KMS-11 (cell line): Measurements from ENCODE around the gene PPP4C.

Experiments used
- H2AFZ ChIP-seq: fragments of 200-600 bp; sonication (generic); 2 replicates; pipeline ENCODE4 v1.6.1; 2016; ENCODE audit warnings: antibody characterized with exemption, mixed run types, low read depth
- H3K27ac ChIP-seq: fragments of 200-600 bp; sonication (generic); 2 replicates; pipeline ENCODE4 v1.6.1; 2016; ENCODE audit warnings: mild to moderate bottlenecking, mixed run types
- H3K27me3 ChIP-seq: fragments of 200-600 bp; sonication (generic); 2 replicates; pipeline ENCODE4 v1.6.1; 2017; ENCODE audit warnings: mild to moderate bottlenecking, low read depth, mixed run types, moderate library complexity; ENCODE audit not compliant: insufficient read depth
- H3K36me3 ChIP-seq: fragments of 200-600 bp; sonication (generic); 2 replicates; pipeline ENCODE4 v1.6.1; 2017; ENCODE audit warnings: mild to moderate bottlenecking, mixed run types; ENCODE audit not compliant: insufficient read depth
- H3K4me1 ChIP-seq: fragments of 200-600 bp; sonication (generic); 2 replicates; pipeline ENCODE4 v1.6.1; 2016; ENCODE audit warnings: mild to moderate bottlenecking, low read depth, mixed run types; ENCODE audit not compliant: poor library complexity, severe bottlenecking
- H3K4me2 ChIP-seq: fragments of 200-600 bp; sonication (generic); 2 replicates; pipeline ENCODE4 v1.7.0; 2016; ENCODE audit warnings: mild to moderate bottlenecking, mixed run types
- H3K4me3 ChIP-seq: fragments of 200-600 bp; sonication (generic); IDR thresholded peaks from 2 replicates; pipeline ENCODE4 v1.6.1; 2017; ENCODE audit warnings: low read depth, low read length, mixed read lengths; ENCODE audit not compliant: insufficient read depth
- H3K79me2 ChIP-seq: fragments of 200-600 bp; sonication (generic); 2 replicates; pipeline ENCODE4 v1.6.1; 2016; ENCODE audit warnings: low read depth, mixed run types; ENCODE audit not compliant: insufficient read depth
- H3K9ac ChIP-seq: fragments of 200-600 bp; sonication (generic); 2 replicates; pipeline ENCODE4 v1.6.1; 2016; ENCODE audit warnings: mild to moderate bottlenecking, mixed run types
- H4K20me1 ChIP-seq: fragments of 200-600 bp; sonication (generic); 2 replicates; pipeline ENCODE4 v1.6.1; 2016; ENCODE audit warnings: mild to moderate bottlenecking, mixed run types; ENCODE audit not compliant: insufficient read depth
- TF ChIP-seq, protein P1 (sequence below): fragments of 200-600 bp; sonication (generic); conservative IDR thresholded peaks from 2 replicates; pipeline ENCODE4 v1.6.1; 2017; ENCODE audit warnings: low read depth, mild to moderate bottlenecking, antibody characterized with exemption, low read length, moderate library complexity, mixed read lengths

PPP4C gene

DNA sequence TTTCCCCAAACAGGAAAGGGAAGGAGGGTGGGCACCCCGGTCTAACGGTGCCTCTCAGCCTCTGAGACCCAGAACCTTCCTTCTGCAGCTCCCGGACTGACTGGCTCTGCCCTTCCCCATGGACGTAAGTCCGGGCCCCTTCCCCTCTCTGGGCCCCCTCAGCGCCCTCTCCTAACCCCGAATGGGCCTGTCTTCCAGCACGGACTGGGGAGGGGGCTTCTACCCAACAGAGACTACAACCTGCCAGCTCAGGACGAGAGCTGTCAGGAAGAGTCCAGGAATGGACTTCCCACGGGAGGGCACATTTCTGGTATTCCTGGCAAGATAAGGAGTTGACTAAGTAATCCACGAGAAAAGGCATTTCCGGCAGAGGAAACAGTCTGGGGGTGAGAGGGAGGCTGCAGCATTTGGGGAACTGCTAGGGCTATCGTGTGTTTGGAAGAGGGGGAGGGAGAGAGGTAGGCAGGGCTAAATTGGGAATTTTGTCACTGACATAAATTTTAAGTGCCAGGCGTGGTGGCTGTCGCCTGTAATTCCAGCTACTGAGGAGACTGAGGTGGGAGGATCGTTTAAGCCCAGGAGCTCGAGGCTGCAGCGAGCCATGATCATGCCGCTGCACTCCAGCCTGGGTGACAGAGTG is 22.3 kb upstream of the PPP4C start:
- H3K9ac ChIP-seq: peak overlapping the region; percentile 74; the same call in 1 of the 2 replicates
- TF ChIP-seq, protein P1, sequence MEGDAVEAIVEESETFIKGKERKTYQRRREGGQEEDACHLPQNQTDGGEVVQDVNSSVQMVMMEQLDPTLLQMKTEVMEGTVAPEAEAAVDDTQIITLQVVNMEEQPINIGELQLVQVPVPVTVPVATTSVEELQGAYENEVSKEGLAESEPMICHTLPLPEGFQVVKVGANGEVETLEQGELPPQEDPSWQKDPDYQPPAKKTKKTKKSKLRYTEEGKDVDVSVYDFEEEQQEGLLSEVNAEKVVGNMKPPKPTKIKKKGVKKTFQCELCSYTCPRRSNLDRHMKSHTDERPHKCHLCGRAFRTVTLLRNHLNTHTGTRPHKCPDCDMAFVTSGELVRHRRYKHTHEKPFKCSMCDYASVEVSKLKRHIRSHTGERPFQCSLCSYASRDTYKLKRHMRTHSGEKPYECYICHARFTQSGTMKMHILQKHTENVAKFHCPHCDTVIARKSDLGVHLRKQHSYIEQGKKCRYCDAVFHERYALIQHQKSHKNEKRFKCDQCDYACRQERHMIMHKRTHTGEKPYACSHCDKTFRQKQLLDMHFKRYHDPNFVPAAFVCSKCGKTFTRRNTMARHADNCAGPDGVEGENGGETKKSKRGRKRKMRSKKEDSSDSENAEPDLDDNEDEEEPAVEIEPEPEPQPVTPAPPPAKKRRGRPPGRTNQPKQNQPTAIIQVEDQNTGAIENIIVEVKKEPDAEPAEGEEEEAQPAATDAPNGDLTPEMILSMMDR: no peak
- no peaks in the 10 kb centered on the region for H3K27me3 ChIP-seq
- H3K4me3 ChIP-seq: no peak overlapping the region
- H3K36me3 ChIP-seq: no peaks in the 10 kb centered on the region
- peaks cover 8% of the 10 kb centered on the region for H3K4me1 ChIP-seq
- H4K20me1 ChIP-seq: no peaks in the 10 kb centered on the region
- H2AFZ ChIP-seq: peak overlapping the region; percentile 81
- H3K4me2 ChIP-seq: peak overlapping the region; percentile 99
- H3K79me2 ChIP-seq: no peaks in the 10 kb centered on the region
- no peak overlapping the region for H3K27ac ChIP-seq

DNA sequence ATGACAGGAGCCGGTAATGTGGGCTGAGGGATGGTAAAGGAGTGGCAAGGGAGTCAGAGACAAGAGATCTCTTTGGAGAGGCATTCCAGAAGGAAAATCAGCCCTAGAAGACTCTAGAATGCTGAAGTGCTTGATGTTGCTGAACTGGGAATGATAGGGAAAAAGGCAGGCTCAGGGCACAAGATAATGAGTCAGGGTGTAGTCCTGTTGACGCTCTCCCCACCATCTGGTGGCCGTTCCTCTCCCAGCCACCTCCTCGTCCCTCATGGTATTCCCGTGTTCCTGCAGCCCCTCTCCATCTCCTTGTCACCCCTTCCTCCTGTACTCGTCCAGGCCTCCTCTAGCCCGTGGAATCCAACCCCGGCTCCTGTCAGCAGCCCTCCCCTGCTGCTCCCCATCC is 21.3 kb upstream of the PPP4C start:
- Histone ChIP-seq H3K9ac (no peak overlapping the region), H3K36me3 (no peaks in the 10 kb centered on the region)

DNA sequence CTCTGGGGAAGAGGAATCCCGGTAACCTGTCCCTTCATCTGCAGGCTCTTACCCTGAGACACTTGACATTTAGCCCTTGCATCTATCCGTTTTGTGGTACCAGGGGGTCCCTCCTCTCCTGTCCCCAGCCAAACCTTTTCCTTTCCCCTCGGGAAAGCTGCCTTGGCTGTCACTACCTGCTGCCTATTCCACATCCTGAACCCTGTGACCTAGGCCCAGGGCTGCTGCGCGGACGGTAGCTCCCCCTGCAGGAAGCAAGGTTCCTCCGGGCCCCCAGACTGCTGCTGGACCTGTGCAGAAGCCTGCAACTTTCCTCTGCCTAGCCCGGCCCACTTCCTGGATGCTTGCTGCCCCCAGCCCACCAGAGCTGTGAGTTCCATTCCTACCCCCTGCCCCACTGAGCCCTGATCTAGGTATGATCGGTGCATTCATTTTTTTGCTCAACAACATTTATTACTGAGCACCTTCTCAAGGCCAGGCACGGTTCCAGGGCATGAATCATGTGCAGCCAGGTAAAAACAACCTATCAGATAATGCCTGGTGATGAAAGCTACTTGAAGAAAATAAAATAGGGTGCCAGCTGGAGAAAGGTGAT is 20.7 kb upstream of the PPP4C start:
- H3K4me3 ChIP-seq: no peak overlapping the region
- TF ChIP-seq, protein P1: peak; percentile 49
- H3K4me1 ChIP-seq: peaks cover 8% of the 10 kb centered on the region
- H3K36me3 ChIP-seq: no peaks in the 10 kb centered on the region
- H4K20me1 ChIP-seq: no peaks in the 10 kb centered on the region
- H3K4me2 ChIP-seq: no peak overlapping the region
- no peak overlapping the region for H3K9ac ChIP-seq
- no peak overlapping the region for H3K27ac ChIP-seq
- H3K79me2 ChIP-seq: no peaks in the 10 kb centered on the region
- no peak overlapping the region for H2AFZ ChIP-seq
- no peaks in the 10 kb centered on the region for H3K27me3 ChIP-seq

More for the DNA sequence above, 21.3 kb upstream of the PPP4C start:
- H3K27ac ChIP-seq: no peak overlapping the region
- no peaks in the 10 kb centered on the region for H3K79me2 ChIP-seq
- H3K4me2 ChIP-seq: no peak overlapping the region
- no peaks in the 10 kb centered on the region for H3K27me3 ChIP-seq
- peaks cover 8% of the 10 kb centered on the region for H3K4me1 ChIP-seq
- TF ChIP-seq, protein P1: no peak
- no peaks in the 10 kb centered on the region for H4K20me1 ChIP-seq
- H3K4me3 ChIP-seq: no peak overlapping the region
- no peak overlapping the region for H2AFZ ChIP-seq

DNA sequence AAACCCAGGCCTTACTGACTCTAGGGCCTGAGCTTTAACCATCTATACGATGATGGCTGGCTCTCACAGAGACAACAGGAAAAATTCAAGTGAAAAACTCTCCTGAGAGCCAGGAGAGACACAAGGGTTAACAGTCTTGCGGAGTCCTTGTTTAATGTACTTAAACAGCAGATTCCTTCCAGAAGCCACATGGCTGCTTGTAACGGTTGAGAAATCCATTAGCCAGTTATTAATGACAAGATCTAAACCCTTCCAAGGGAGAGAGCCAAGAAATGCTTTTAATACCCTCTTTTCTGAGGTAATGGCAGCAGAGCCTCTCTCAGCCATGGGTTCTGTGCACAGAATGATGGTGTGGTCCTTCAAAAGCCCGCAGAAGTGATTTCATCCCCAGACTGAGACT is 15.4 kb upstream of the PPP4C start:
- Histone ChIP-seq H3K27me3 (no peaks in the 10 kb centered on the region), H2AFZ (no peak overlapping the region), H3K27ac (no peak overlapping the region), H3K36me3 (no peaks in the 10 kb centered on the region), H3K4me2 (no peak overlapping the region), H3K79me2 (peaks cover 13% of the 10 kb centered on the region; the same call in 1 of the 2 replicates), H3K4me1 (peaks cover 25% of the 10 kb centered on the region), H4K20me1 (no peaks in the 10 kb centered on the region), H3K9ac (no peak overlapping the region), H3K4me3 (no peak overlapping the region)
- TF ChIP-seq, protein P1: no peak
